NCI-H146 treated with DMSO at 0.1 percent for 48 hours (cell line): Measurements from ENCODE around the gene SELENOO.

Source experiments
- DNase-seq: peaks from one replicate; lab custom pipeline; 2025; ENCODE audit not compliant: unreplicated experiment; lab: John Stamatoyannopoulos, UW

Gene SELENOO

GRCh38 chr22:50171319-50171964 lies 29.4 kb upstream of the SELENOO start:
- DNase-seq: no peak

GRCh38 chr22:50171965-50172421 lies 28.8 kb upstream of the SELENOO start:
- no peak for DNase-seq

- DNase-seq: no peak
Observed at GRCh38 chr22:50173311-50173982, 27.4 kb upstream of the SELENOO start.

- DNase-seq: no peak
Observed at GRCh38 chr22:50173983-50174355, 26.8 kb upstream of the SELENOO start.

- DNase-seq: no peak
Observed at GRCh38 chr22:50174382-50175190, 26.2 kb upstream of the SELENOO start.

GRCh38 chr22:50175191-50175461 lies 25.7 kb upstream of the SELENOO start:
- DNase-seq: no peak

GRCh38 chr22:50175921-50176849 lies 24.6 kb upstream of the SELENOO start:
- DNase-seq: no peak

GRCh38 chr22:50176850-50177536 lies 23.8 kb upstream of the SELENOO start:
- no peak for DNase-seq

- DNase-seq: no peak
Observed at GRCh38 chr22:50177537-50178470, 23.0 kb upstream of the SELENOO start.

- DNase-seq: no peak
Observed at GRCh38 chr22:50178471-50178864, 22.3 kb upstream of the SELENOO start.

- no peak for DNase-seq
Observed at GRCh38 chr22:50178871-50179869, 21.6 kb upstream of the SELENOO start.

GRCh38 chr22:50179937-50180726 lies 20.7 kb upstream of the SELENOO start:
- no peak for DNase-seq

- DNase-seq: no peak
Observed at GRCh38 chr22:50180727-50181521, 19.9 kb upstream of the SELENOO start.

GRCh38 chr22:50182176-50183081 lies 18.4 kb upstream of the SELENOO start:
- DNase-seq: no peak

- no peak for DNase-seq
Observed at GRCh38 chr22:50183141-50183971, 17.5 kb upstream of the SELENOO start.
